HepG2 (cell line): Measurements from ENCODE around the gene NSD2. TPM values are rescaled to one million over a fixed set of nuclear protein-coding genes. Genes with fewer than 3 reads are reported as not detected.

Experiments
- ATAC-seq: fragments of 200-7000 bp; cut with Tn5 transposase; 3 replicates; pipeline ENCODE4 v1.9.1; 2020; ENCODE audit warnings: mild to moderate bottlenecking, moderate library complexity
- BruUV-seq: library from RNA; stranded (reverse); fragments of 400-500 nt; replicated peaks from 2 replicates; lab custom pipeline; 2021; lab: Mats Ljungman, UMichigan
- CTCF ChIA-PET: fragments of 300-600 bp; formaldehyde crosslinking; extraction: SDS; loops from one replicate; lab custom pipeline; 2021; ENCODE audit warnings: low total read pairs, inconsistent platforms, low intra/inter-chr PET ratio; lab: Yijun Ruan, JAX
- POLR2A ChIA-PET: fragments of 350-600 bp; sonication (Branson Sonifier 250); formaldehyde crosslinking; loops from one replicate; lab custom pipeline; 2020; ENCODE audit warnings: antibody characterized with exemption, inconsistent platforms; lab: Yijun Ruan, JAX
- DNase-seq: peaks from one replicate; pipeline ENCODE4 v3.0.0-alpha.2; 2015; ENCODE audit warnings: low spot score
- FAIRE-seq: peaks from 3 replicates; lab custom pipeline; 2011; peaks lifted over from hg19 to GRCh38; lab: Jason Lieb, UNC
- H2AFZ ChIP-seq: one replicate; pipeline ENCODE4 v1.6.1; 2011; ENCODE audit warnings: low read length, inconsistent platforms
- H3K27ac ChIP-seq: fragments of 300-600 bp; 3 replicates; pipeline ENCODE4 v1.8.0; 2011; ENCODE audit warnings: mixed run types, mild to moderate bottlenecking, mixed read lengths, low read length, inconsistent platforms; ENCODE audit not compliant: insufficient read depth; ENCODE audit errors: extremely low read length
- H3K27me3 ChIP-seq, 2 experiments: fragments of 200-600 bp in 1 of 2; 2 replicates in 1 of 2; 3 replicates in 1 of 2; pipeline versions ENCODE4 v1.6.0 to v1.8.0; 2011; ENCODE audit warnings: low read length in 2 of 2, mild to moderate bottlenecking in 2 of 2, moderate library complexity in 2 of 2, inconsistent platforms in 1 of 2; ENCODE audit not compliant: insufficient read depth in 2 of 2, control insufficient read depth in 1 of 2
- H3K36me3 ChIP-seq, 2 experiments: fragments of 200-600 bp in 1 of 2; replicated peaks in 1 of 2; 2 replicates in 1 of 2; 3 replicates in 1 of 2; pipeline versions ENCODE4 v1.5.1 to v1.8.0; 2011; ENCODE audit warnings: low read length in 2 of 2, inconsistent platforms in 1 of 2; ENCODE audit not compliant: insufficient read depth in 2 of 2, control insufficient read depth in 1 of 2
- H3K4me1 ChIP-seq: 2 replicates; pipeline ENCODE4 v1.5.1; 2012; ENCODE audit warnings: low read length, inconsistent platforms; ENCODE audit not compliant: insufficient read depth
- H3K4me2 ChIP-seq: 2 replicates; pipeline ENCODE4 v1.6.0; 2011; ENCODE audit warnings: low read depth, low read length, inconsistent platforms
- H3K4me3 ChIP-seq, 3 experiments: fragments of 200-600 bp in 1 of 3; sonication (generic), shearing (Covaris generic) in 1 of 3; replicated peaks in 1 of 3; 2 replicates each; pipeline ENCODE4 v1.5.1; 2011 to 2016; ENCODE audit warnings: low read length in 3 of 3, inconsistent platforms in 2 of 3, low read depth in 2 of 3, mild to moderate bottlenecking in 2 of 3, control low read depth in 1 of 3, mixed read lengths in 1 of 3; ENCODE audit not compliant: insufficient read depth in 1 of 3
- H3K79me2 ChIP-seq: one replicate; pipeline ENCODE4 v1.6.1; 2011; ENCODE audit warnings: low read length, inconsistent platforms; ENCODE audit not compliant: insufficient read depth
- H3K9ac ChIP-seq: 2 replicates; pipeline ENCODE4 v1.6.0; 2011; ENCODE audit warnings: mild to moderate bottlenecking, low read depth, low read length, inconsistent platforms; ENCODE audit not compliant: insufficient read depth
- H3K9me3 ChIP-seq: 2 replicates; pipeline ENCODE4 v1.5.1; 2012; ENCODE audit warnings: mild to moderate bottlenecking, low read length
- H4K20me1 ChIP-seq: 2 replicates; pipeline ENCODE4 v1.6.0; 2011; ENCODE audit warnings: inconsistent platforms, mild to moderate bottlenecking, low read length, moderate library complexity; ENCODE audit not compliant: insufficient read depth
- ELF4 ChIP-seq: sonication (generic); formaldehyde crosslinking; IDR thresholded peaks from 2 replicates; pipeline ENCODE4 v1.5.0; 2020; ENCODE audit warnings: missing genetic modification reagents, mild to moderate bottlenecking, moderate library complexity, borderline replicate concordance
- KAT2B ChIP-seq: fragments of 150-350 bp; IDR thresholded peaks from 2 replicates; pipeline ENCODE4 v1.6.1; 2014; ENCODE audit warnings: low read depth, low read length, borderline replicate concordance
- MTF2 ChIP-seq: sonication (generic); formaldehyde crosslinking; IDR thresholded peaks from 2 replicates; pipeline ENCODE4 v1.5.0; 2020; ENCODE audit warnings: missing genetic modification reagents, borderline replicate concordance
- PAXIP1 ChIP-seq: sonication (generic); formaldehyde crosslinking; conservative IDR thresholded peaks from 2 replicates; pipeline ENCODE4 v1.4.0; 2020; ENCODE audit warnings: mild to moderate bottlenecking, missing genetic modification reagents, moderate library complexity
- ZNF225 ChIP-seq: sonication (generic); formaldehyde crosslinking; IDR thresholded peaks from 2 replicates; pipeline ENCODE4 v1.4.0; 2020; ENCODE audit warnings: mild to moderate bottlenecking, missing genetic modification reagents
- ZNF335 ChIP-seq: sonication (generic); formaldehyde crosslinking; IDR thresholded peaks from 2 replicates; pipeline ENCODE4 v1.4.0; 2020; ENCODE audit warnings: missing genetic modification reagents
- ZNF33A ChIP-seq: sonication (generic); formaldehyde crosslinking; IDR thresholded peaks from 2 replicates; pipeline ENCODE4 v1.5.1; 2020; ENCODE audit warnings: missing genetic modification reagents, mild to moderate bottlenecking, moderate library complexity, borderline replicate concordance
- ZNF761 ChIP-seq: sonication (generic); formaldehyde crosslinking; conservative IDR thresholded peaks from 2 replicates; pipeline ENCODE4 v1.4.0; 2020; ENCODE audit warnings: mild to moderate bottlenecking, missing genetic modification reagents
- ZNF790 ChIP-seq: sonication (generic); formaldehyde crosslinking; IDR thresholded peaks from 2 replicates; pipeline ENCODE4 v1.8.0; 2022; ENCODE audit warnings: missing genetic modification reagents, mild to moderate bottlenecking, borderline replicate concordance
- ZNF891 ChIP-seq: sonication (generic); formaldehyde crosslinking; IDR thresholded peaks from 2 replicates; pipeline ENCODE4 v1.5.0; 2020; ENCODE audit warnings: mild to moderate bottlenecking, missing genetic modification reagents
- ZSCAN5A ChIP-seq: sonication (generic); formaldehyde crosslinking; IDR thresholded peaks from 2 replicates; pipeline ENCODE4 v1.8.0; 2022; ENCODE audit warnings: mild to moderate bottlenecking, missing genetic modification reagents, borderline replicate concordance
- ZZZ3 ChIP-seq: sonication (generic); formaldehyde crosslinking; IDR thresholded peaks from 2 replicates; pipeline ENCODE4 v1.4.0; 2020; ENCODE audit warnings: missing genetic modification reagents, mild to moderate bottlenecking, borderline replicate concordance
- WGBS: methylation state at CpG from one replicate; pipeline ENCODE4 v1.1.6; 2017; ENCODE audit warnings: low lambda C conversion rate; 5-methylcytosine and 5-hydroxymethylcytosine counted together
- in situ Hi-C: cut with HindIII; loops from 2 replicates; pipeline ENCODE4 v1.10.0; 2017; ENCODE audit warnings: low pct_unique_long_range_greater_than_20kb; ENCODE audit not compliant: extremely low pct_ligation_motif_present
- intact Hi-C: fragments of 100-400 bp; cut with micrococcal nuclease; formaldehyde crosslinking; loops from one replicate; pipeline ENCODE4 v1.10.0; 2022; ENCODE audit not compliant: unreplicated experiment
- polyA plus RNA-seq, 8 experiments: library from polyadenylated mRNA; depleted of rRNA in 3 of 8; stranded (reverse) in 7 of 8; unstranded in 1 of 8; fragments of >200 nt; fragmentation: Illumina TruSeq in 4 of 8; extraction: Trizol in 4 of 8; gene quantifications; 2 replicates each; pipeline versions ENCODE4 v1.2.1 to v1.2.3, GENCODE V29; 2011 to 2016; ENCODE audit warnings: low read depth in 4 of 8, missing spikeins in 1 of 8, mixed read lengths in 1 of 8; ENCODE audit not compliant: insufficient read depth in 1 of 8
- total RNA-seq, 5 experiments: library from RNA; depleted of rRNA; stranded (reverse); fragments of >200 nt; fragmentation: Illumina TruSeq; extraction: Trizol; gene quantifications; 2 replicates each; pipeline ENCODE4 v1.2.3, GENCODE V29; 2016; ENCODE audit warnings: low read depth in 1 of 5

The NSD2 gene
- total and polyA plus RNA-seq, 2 of the 13 experiments (the other 11 are each of a cell fraction or from before 2014, with no cell fraction given): 22.0 to 65.9 TPM

GRCh38 chr4:1900624-1901023, 29.4 kb downstream of the NSD2 start (continued):
- no peak for TF ChIP-seq ZNF790
- no peak for TF ChIP-seq ZNF761 (CRISPR knock-in tag)
- TF ChIP-seq ZNF891: no peak

GRCh38 chr4:1901127-1901526, 29.9 kb downstream of the NSD2 start:
- FAIRE-seq: no peak
- TF ChIP-seq ZNF33A (CRISPR knock-in tag) (no peak), ZNF335 (CRISPR knock-in tag) (no peak), ELF4 (CRISPR knock-in tag) (no peak), ZSCAN5A (CRISPR knock-in tag) (no peak), ZZZ3 (no peak), KAT2B (no peak), ZNF225 (CRISPR knock-in tag) (no peak), PAXIP1 (CRISPR knock-in tag) (no peak), MTF2 (CRISPR knock-in tag) (no peak)
- no TSS peak for BruUV-seq
- Histone ChIP-seq H3K9me3 (no peaks in the 10 kb centered on the region), H3K4me1 (peaks cover 63% of the 10 kb centered on the region), H3K4me2 (no peak overlapping the region), H2AFZ (no peak overlapping the region), H3K9ac (no peak overlapping the region), H3K36me3 (peaks cover 17 to 58% of the 10 kb centered on the region in 2 experiments), H3K27me3 (no peaks in the 10 kb centered on the region), H3K79me2 (peaks cover 82% of the 10 kb centered on the region), H3K27ac (no peak overlapping the region), H4K20me1 (peaks cover 13% of the 10 kb centered on the region), H3K4me3 (no peak overlapping the region)
- intact Hi-C loops (no loop called here), in situ Hi-C loops (loop anchor here (5.0 kb wide), 1 partner anchor 39 kb away; no protein-coding TSS in a partner anchor)
- WGBS: 79% methylated on average over 6 of the region's 6 CpGs
- DNase-seq: no peak
- ATAC-seq: no peak
- POLR2A ChIA-PET: no interaction called here
- CTCF ChIA-PET: no interaction called here
